GM18858 (cell line): ENCODE measurements around the gene ASAP3.

Experiments used
- ATAC-seq: cut with Tn5 transposase; IDR thresholded peaks from one replicate; pipeline ENCODE4 v1.9.1; 2021; ENCODE audit not compliant: unreplicated experiment

Gene ASAP3

GRCh38 chr1:23483321-23484252 lies at the start of gene ASAP3:
Gene ASAP3 (minus strand): TSS chr1:23484179. CDS start chr1:23484133, 46 bp downstream.
- no peak for ATAC-seq

DNA sequence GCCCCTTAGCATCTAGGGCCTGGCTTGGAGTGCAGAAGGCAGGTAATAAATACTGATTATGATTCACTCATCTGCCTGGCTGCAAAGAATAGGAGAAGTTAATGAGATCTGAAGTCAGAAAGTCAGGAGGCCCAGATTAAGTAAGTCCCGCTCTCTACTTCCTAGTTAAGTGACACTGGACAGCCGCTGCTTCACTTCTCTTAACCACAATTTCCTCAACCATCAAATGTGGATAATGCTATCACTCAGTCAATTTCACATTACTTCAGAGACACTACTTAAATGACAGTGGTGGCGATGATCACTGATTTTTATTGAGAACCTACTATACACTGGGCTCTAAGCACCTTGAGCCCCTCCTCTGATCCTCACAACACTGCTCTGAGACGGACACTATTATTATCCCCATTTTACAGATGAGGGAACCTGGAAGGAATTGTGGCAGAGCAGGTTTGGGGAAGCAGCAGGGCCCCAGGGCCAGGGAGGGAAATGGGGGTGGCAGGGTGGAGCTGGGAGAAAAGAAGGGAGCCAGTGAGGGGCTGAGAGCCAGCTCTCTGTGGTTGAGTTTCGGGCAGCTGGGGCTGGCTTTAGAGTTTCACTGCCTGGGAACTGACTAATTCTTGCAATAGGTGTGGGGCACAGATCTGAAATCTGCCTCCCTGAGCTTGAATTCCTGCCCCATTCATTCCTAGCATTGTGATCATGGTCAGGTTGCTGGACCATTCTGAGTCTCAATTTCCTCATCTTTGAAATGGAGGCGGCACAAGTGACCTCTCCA lies 49.5 kb upstream of the ASAP3 start:
- ATAC-seq, result no peak

GRCh38 chr1:23531562-23532094 lies 47.6 kb upstream of the ASAP3 start:
- no peak for ATAC-seq

- peak; percentile 32 for ATAC-seq
Observed at GRCh38 chr1:23530747-23531561, 47.0 kb upstream of the ASAP3 start, which contains the start of gene E2F2. Gene E2F2 (minus strand): TSS chr1:23531233. CDS start chr1:23530793, 440 bp downstream.

- no peak for ATAC-seq
Observed at GRCh38 chr1:23530087-23530746, 46.2 kb upstream of the ASAP3 start.

GRCh38 chr1:23529146-23530086 lies 45.4 kb upstream of the ASAP3 start:
- no peak for ATAC-seq

DNA sequence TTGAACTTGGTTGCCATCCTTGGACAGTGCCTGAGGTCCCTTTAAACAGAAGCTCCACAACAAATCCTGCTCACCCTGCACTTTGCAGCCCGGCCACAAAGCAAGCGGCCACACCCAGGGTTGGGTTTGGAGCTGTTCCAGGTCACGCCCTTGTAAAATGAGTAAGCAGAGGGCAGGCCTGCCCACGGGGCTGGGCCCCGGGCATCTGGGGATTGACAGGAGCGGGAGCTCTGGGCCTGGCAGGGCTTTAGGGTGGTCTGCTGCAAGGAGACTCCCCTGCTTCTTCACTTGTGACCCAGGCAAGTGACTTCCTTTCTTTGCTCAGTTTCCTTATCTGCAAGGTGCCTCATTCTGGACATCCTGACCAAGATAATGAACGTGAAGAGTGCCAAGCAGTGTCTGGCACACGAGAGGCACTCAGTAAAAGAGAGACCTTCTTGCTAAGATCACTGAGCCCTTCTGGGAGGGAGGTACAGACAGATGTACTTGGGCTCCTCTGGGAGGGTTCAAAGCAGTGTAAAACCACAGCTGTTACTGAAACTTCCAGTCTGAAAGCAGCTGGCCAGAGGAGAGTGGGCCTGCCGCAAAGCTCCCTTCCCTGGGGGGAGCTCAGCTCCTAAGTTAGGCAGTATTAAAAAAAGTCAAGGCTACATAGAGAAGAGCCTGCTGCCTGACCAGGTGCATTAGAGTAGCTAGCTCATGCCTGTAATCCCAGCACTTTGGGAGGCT lies 44.4 kb upstream of the ASAP3 start:
- peak; percentile 39 for ATAC-seq

DNA sequence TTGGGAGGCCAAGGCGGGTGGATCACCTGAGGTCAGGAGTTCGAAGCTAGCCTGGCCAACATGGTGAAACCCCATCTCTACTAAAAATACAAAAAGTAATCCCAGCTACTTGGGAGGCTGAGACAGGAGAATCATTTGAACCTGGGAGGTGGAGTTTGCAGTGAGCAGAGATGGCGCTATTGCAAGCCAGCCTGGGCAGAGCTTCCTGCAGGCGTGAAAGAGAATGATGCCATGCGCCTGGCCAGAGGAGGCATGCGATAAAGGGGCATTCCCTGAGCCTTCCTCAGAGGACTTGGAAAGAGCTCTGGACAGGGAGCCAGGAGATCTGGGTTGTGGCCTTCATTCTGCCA lies 43.9 kb upstream of the ASAP3 start:
- ATAC-seq, result no peak

GRCh38 chr1:23527366-23527765 lies 43.4 kb upstream of the ASAP3 start:
- no peak for ATAC-seq

GRCh38 chr1:23526329-23527041 lies 42.5 kb upstream of the ASAP3 start:
- no peak for ATAC-seq

- ATAC-seq, result no peak
Observed at GRCh38 chr1:23525558-23526250, 41.7 kb upstream of the ASAP3 start.

DNA sequence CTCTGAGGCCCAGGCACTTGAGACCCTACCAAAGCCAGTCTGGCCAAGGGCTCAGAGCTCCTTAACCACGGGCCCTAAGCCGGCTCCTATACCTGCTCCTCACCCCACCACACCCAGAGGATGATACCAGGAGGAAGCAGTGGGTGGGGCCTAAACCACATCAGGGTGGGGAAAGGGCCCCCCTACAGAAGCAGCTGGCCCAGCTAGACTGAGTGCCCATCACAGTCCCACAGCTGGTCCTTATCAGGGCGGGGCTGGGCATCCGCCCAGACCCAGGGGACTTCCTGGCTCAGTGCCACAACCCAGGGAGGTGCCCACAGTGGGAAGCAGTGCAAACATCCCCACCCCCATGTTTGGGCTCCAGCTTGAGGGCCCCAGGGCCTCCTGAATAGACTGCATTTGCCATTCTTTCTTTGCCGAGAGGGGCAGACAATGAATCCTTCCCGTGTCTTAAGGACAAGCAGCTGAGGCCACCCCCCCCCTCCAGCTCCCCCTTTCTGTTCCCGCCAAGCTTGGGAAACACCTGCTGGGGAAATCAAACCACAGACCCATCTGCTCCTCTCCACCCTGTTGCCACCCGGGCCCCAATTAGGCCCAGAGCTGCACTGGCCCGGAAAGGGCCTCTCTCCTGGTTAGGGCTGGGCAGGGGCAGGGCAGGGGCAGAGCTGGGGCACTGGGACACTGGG lies 40.9 kb upstream of the ASAP3 start:
- ATAC-seq, result no peak

DNA sequence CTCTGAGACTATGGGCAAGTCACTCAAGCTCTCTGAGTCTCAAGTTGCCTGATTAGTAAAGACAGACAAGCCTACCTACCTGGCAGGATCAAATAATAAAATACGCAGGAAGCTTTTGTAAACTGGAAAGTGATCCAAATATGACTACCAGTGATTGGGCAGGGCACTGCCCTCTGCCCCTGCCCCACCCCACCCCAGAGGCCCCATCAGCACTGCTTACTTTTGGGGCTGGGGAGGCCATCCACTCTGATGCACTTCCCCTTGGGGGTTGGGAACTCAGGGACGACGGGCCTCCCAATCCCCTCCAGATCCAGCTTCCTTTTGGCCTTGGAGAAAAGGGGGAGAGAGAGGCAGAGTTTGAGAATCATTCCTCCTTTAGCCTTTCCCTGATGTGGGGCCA lies 40.2 kb upstream of the ASAP3 start:
- no peak for ATAC-seq

- ATAC-seq, result no peak
Observed at GRCh38 chr1:23522244-23522982, 38.4 kb upstream of the ASAP3 start.

DNA sequence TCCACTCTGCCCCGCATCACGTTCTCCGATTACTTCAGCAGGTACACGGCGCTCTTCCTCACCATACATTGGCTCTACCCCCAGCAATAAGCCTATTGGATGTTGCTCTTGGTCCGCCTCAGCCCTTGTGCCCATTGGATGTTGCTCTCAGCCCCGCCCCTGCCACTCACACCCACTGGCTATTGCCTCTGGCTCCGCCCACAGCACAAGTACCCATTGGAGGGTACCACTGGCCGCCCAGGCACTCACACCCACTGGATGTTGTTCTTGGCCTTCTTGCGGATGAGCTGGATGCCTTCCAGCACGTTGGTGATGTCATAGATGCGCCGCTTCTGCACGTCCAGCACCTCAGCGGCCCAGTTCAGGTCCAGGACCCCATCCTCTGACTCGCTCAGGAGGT lies 37.6 kb upstream of the ASAP3 start:
- ATAC-seq, result no peak

GRCh38 chr1:23517581-23517980 lies 33.6 kb upstream of the ASAP3 start:
- no peak for ATAC-seq
